Right lobe of liver (tissue), 4 donors: ENCODE measurements around the gene ARHGEF5.
"Not testable (repeated sequence)": the region's sequence is repeated elsewhere in the genome, so short reads cannot be mapped to it uniquely, and the experiment has no call there.

Experiments used
- CTCF ChIP-seq, 4 donors: fragments of 200-600 bp in 3 of 4; fragments of 450-650 bp in 1 of 4; IDR thresholded peaks; one replicate each; pipeline versions ENCODE4 v1.5.1 to v1.8.0; 2016 to 2022; ENCODE audit warnings: antibody characterized with exemption in 4 of 4, mild to moderate bottlenecking in 2 of 4
- POLR2A ChIP-seq: fragments of 450-650 bp; IDR thresholded peaks from one replicate; pipeline ENCODE4 v1.6.1; 2017; ENCODE audit warnings: antibody characterized with exemption, mild to moderate bottlenecking
- donor health status: DM: no; HTN: no; CAD: no.
- donor health status: DM: no; HTN: no; CAD: no.
- donor health status: DM: no; HTN: yes; CAD: no.

GRCh38 chr7:144319547-144319946 is 35.7 kb upstream of the ARHGEF5 start:
- not testable (repeated sequence) for TF ChIP-seq CTCF (IDR thresholded peaks at IDR 0.05); POLR2A
